GM21619 (cell line): Measurements from ENCODE around the gene HOMER1.

Experiments used
- ATAC-seq: cut with Tn5 transposase; IDR thresholded peaks from one replicate; pipeline ENCODE4 v1.9.1; 2021; ENCODE audit not compliant: unreplicated experiment

Gene HOMER1

GRCh38 chr5:79490323-79490936, 23.5 kb downstream of the HOMER1 start:
- ATAC-seq, result no peak

- no peak for ATAC-seq
Measured at GRCh38 chr5:79489773-79490172, 24.2 kb downstream of the HOMER1 start.

DNA sequence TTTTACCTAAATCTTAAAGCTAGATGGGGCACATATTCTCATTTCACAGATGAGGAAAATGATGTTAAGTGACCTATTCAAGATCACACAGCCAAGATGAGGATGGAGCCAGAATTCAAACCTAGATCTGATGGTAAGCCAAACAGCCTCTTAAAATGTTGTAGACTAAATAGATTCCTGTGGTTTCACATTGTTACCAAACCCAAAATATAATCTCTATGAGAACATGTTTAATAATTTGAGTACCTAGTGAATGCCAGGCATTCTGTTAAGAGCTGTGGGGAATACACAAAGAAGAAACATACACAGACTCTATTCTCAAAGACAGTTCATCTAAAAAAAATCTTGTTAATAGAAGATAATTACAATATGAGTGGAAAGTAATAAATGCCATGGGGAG, 25.2 kb downstream of the HOMER1 start:
- ATAC-seq, result no peak

DNA sequence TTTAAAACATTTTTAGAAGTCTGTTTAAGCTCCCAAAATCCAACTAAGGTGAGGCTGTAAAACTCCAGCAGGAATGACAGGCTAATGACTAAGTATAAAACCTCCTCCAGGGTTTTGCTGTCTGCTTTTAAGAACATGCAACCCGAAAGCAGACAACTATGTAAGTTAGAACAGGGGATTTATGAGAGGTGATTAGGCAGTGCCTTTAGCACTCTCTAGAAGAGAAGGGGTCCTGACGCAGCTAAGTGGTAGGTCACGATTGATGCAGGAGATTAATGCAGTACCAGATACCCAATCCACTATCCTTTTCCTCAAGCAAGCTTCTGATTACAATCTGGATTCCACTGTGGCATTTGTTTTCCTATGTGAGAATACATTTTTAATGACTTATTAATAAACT, 25.9 kb downstream of the HOMER1 start:
- no peak for ATAC-seq

DNA sequence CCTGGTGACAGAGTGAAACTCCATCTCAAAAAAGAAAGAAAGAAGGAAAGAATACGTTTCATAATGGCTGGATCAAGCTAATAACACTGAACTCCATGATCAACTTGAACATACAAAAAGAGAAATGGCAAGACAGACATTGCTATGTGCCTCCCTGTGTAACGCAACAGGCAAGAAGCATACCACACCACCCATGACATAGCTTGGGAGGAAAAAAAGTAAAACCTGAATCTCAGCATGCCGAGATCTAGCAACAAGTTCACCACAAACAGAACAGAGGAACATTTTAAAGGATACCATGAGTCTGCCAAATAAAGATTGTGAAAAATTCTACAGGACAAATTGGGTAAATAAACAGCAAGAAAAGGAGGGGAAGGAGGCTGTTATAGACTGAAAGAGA, 26.7 kb downstream of the HOMER1 start:
- ATAC-seq, result no peak

DNA sequence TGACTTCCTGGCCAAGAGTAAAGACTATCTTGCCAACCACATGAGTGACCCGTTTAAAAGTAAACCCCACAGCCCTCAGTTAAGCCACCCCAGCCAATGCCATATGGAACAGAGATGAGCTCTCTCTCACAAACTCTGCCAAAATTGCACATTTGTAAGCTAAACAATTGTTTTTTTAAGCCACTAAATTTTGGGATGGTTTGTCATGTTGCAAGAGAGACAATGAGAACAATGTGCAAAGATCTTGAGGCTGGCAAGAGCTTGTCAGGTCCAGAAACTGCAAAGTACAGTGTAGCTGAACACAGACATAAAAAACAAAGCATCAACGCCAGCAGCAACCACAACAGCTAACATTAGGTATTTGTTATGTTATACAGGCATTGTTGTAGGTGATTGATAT, 27.8 kb downstream of the HOMER1 start:
- ATAC-seq, result no peak

- ATAC-seq, result no peak
Measured at GRCh38 chr5:79484731-79485130, 29.2 kb downstream of the HOMER1 start.

- ATAC-seq, result no peak
Measured at GRCh38 chr5:79481574-79481973, 32.4 kb downstream of the HOMER1 start.

- no peak for ATAC-seq
Measured at GRCh38 chr5:79480991-79481390, 32.9 kb downstream of the HOMER1 start.

DNA sequence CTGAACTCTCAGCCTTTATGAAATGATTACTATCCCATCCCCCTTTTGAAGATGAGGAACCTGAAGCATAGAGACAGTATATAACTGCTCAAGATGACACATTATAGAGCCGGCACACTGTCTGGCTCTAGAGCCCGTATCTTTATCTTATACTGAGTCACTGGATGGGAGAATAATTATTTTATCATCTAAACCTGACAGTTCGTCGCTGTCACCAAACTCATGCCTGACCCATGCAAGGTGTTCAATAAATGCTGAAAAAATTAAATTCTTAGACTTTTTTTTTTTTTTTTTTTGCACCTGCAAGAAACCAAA, 38.8 kb downstream of the HOMER1 start:
- ATAC-seq, result no peak

DNA sequence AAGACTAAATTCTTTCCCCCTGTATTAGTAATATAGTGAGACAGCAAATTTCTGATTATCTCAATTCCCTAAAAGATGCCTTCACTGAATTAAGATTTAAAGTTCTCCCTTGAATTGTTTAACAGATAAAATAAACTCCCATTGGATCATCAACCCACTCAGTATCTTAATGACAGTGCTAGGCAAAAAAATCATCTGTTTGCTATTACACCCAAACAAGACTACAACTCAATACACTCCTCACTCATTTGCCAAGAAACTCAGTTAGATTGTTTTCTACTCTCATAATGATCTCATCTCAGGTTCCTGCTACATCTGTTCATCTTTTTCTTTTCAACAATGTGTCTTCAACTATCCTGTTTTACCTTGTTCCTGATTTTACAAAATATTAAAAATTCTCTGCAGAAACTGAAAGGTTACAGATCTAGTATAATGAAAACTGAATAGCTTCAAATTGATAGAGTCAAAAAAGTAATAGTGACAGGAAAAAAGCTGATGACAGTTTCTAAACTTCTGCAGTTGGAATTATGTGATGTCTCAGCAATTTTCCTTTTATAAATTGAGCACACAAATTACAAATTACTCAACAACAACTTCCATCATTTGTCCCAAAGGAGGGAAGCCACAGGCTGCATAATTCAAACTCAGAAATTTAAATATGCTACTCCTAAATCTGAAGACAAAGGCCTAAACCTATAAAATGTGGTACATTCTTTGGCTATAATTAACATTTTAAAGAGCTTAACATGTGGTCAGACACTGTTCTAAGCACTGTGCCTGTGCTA, 39.4 kb downstream of the HOMER1 start:
- ATAC-seq, result no peak

GRCh38 chr5:79471556-79471955, 42.4 kb downstream of the HOMER1 start:
- no peak for ATAC-seq

DNA sequence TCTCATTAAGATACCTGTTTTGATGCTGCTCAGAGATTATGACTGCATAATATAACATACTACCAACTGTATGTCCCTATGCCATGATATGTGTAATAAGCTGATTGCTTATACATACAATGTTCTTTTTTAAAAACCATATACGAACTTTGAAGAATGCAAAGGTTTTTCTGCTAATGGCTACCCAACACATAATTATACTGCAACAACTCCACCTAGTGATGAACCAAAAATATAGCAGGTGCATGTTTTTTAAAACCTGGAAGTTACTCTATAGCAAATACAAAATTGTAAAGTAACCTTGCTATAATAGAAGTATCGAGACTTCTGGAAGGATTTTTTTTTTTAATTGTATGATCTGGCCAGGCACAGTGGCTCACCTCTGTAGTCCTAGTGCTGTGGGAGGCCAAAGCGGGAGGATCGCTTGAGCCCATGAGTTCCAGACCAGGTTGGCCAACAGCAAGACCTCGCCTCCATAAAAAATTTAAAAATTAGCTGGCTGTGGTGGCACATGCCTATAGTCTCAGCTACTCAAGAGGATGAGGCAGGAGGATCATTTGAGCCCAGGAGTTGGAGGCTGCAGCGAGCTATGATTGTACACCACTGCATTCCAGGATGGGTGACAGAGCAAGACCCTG, 49.1 kb downstream of the HOMER1 start:
- no peak for ATAC-seq

DNA sequence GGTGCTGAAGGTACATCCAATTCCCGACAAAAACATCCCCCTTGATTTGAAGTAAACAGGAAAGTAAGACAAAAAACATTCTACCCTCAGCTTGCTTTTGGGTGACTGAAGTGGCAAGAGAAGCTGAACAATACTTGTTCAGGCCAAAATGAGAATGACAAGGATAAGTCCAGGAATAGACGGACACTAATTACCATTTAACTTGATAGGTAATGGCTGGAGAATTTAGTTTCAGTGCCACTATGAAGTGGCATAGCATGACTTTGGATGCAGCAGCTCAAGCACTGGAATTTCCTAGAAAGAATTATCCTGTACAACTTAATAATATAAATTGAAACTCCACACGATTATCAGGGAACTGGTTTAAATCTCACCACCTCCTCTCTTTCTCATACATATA, 49.7 kb downstream of the HOMER1 start:
- no peak for ATAC-seq

DNA sequence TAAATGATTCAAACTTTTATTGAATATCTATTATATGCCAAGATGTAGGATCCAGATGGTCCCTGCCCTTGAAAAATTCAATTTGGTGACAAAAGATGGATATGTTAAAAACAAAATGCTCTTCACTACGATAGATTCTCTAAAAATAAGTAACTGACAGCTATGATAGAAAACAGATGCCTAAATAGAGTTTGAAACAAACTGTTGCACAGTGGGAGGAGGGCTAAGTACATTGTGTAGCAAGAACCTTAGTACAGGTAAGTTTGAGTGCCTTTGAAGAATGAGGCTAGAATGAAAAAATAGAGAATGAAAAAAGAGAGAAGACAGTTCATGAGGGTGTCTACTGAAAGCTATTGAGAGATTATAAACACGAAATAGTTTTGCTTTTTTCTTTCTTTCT, 54.3 kb downstream of the HOMER1 start:
- ATAC-seq, result no peak

- ATAC-seq, result peak; percentile 72
Measured at GRCh38 chr5:79456890-79457583, 56.9 kb downstream of the HOMER1 start.

DNA sequence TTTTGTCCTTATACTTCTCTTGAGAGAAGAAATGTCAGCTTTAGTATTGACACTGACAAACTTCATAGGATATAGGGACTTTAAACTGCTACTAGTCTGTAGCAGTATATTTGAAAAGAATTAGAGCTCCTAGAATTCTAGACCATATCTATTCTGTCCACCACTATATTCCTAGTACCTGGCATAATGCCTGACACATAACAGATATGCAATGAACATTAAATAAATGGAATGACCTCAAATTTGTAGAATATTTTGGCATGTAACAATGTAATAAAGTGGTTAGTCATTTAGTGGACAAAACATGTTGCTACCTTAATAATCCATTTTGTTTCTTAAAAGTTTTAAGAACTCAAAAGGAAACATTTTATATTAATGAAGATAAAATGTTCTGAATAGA, 57.5 kb downstream of the HOMER1 start:
- ATAC-seq, result no peak

DNA sequence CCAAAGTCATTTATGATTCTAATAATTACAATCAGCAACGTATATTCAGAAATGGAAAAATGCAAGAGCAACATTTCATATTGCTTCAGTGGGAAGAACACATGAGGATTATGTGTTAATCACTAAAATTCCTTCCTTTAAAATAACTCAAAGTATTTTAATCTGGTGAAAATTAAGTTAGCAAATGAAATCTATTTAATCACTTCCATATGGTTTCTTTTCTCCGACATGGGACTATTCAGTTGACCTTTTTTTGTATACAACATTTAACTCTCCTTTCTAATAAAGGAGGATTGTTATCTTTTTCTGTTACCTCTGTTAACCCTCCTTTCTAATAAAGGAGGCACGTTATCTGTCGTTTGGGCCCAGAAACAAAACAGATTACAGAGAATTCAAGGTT, 59.9 kb downstream of the HOMER1 start:
- no peak for ATAC-seq

- no peak for ATAC-seq
Measured at GRCh38 chr5:79448336-79448735, 65.6 kb downstream of the HOMER1 start.

DNA sequence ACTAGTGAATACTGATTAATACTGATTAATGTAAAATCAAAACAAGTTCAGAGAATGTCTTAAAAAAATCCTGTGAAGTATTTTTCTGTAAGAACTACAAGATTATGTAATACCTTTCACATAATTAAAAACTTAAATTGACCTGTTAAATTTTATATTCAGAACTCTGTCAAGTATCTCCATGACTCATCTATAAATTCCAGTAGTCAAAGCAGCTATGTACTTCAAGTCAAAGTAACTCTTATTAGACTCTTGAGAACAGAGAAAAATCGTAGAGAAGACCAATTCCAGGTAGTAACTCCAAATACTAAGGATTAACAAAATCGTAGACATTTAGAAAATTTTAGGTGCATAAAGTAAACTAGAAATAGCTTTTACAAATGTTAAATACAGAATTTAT, 77.1 kb downstream of the HOMER1 start:
- no peak for ATAC-seq

- no peak for ATAC-seq
Measured at GRCh38 chr5:79436224-79436623, 77.7 kb downstream of the HOMER1 start.

DNA sequence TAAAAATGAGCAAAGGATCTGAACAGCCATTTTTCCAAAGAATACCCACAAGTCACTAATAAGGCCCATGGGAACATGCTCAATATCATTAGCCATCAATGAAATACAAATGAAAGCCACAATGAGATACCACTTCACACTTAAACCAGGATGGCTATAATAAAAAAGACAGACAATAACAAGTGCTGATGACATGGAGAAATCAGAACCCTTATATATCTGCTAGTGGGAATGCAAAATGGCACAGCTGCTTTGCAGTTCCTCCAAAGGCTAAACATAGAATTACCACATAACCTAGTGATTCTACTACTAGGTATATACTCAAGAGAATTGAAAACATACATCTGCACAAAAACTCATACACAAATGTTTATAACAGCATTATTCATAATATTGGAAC, 83.7 kb downstream of the HOMER1 start:
- ATAC-seq, result no peak
